HepG2 (cell line): ENCODE results near the gene ALDOA. TPM values are rescaled to one million over a fixed set of nuclear protein-coding genes. Genes with fewer than 3 reads are reported as not detected.

Experiments used
- polyA plus RNA-seq, 8 experiments: library from polyadenylated mRNA; depleted of rRNA in 3 of 8; stranded (reverse) in 7 of 8; unstranded in 1 of 8; fragments of >200 nt; fragmentation: Illumina TruSeq in 4 of 8; extraction: Trizol in 4 of 8; gene quantifications; 2 replicates each; pipeline versions ENCODE4 v1.2.1 to v1.2.3, GENCODE V29; 2011 to 2016; ENCODE audit warnings: low read depth in 4 of 8, missing spikeins in 1 of 8, mixed read lengths in 1 of 8; ENCODE audit not compliant: insufficient read depth in 1 of 8
- total RNA-seq, 5 experiments: library from RNA; depleted of rRNA; stranded (reverse); fragments of >200 nt; fragmentation: Illumina TruSeq; extraction: Trizol; gene quantifications; 2 replicates each; pipeline ENCODE4 v1.2.3, GENCODE V29; 2016; ENCODE audit warnings: low read depth in 1 of 5

Gene ALDOA
- total and polyA plus RNA-seq, 2 of the 13 experiments (the other 11 are each of a cell fraction or from before 2014, with no cell fraction given), result 925 to 1,884 TPM

Other genes with a start within 250 kb of the ALDOA start
- gene PAGR1, start 249.6 kb upstream of the ALDOA start, total RNA-seq (2016; rRNA removed; fragmentation: Illumina TruSeq; extraction: Trizol), result 66.4 and 74.5 TPM in 2 replicates
- 9.8 and 9.9 TPM in 2 replicates for gene PAGR1, start 249.6 kb upstream of the ALDOA start, polyA plus RNA-seq (2011; rRNA removed)
- gene MVP, start 245.3 kb upstream of the ALDOA start, total RNA-seq (2016; rRNA removed; fragmentation: Illumina TruSeq; extraction: Trizol), result 22.0 and 22.9 TPM in 2 replicates
- gene MVP, start 245.3 kb upstream of the ALDOA start, polyA plus RNA-seq (2011; rRNA removed), result 43.5 and 65.5 TPM in 2 replicates
- 39.2 and 54.9 TPM in 2 replicates for gene CDIPT, start 202.5 kb upstream of the ALDOA start, total RNA-seq (2016; rRNA removed; fragmentation: Illumina TruSeq; extraction: Trizol)
- 97.5 and 109 TPM in 2 replicates for gene CDIPT, start 202.5 kb upstream of the ALDOA start, polyA plus RNA-seq (2011; rRNA removed)
- 6.6 and 14.9 TPM in 2 replicates for gene SEZ6L2, start 166.2 kb upstream of the ALDOA start, total RNA-seq (2016; rRNA removed; fragmentation: Illumina TruSeq; extraction: Trizol)
- gene SEZ6L2, start 166.2 kb upstream of the ALDOA start, polyA plus RNA-seq (2011; rRNA removed), result 16.9 and 30.7 TPM in 2 replicates
- 15.6 and 19.7 TPM in 2 replicates for gene ASPHD1, start 165.3 kb upstream of the ALDOA start, total RNA-seq (2016; rRNA removed; fragmentation: Illumina TruSeq; extraction: Trizol)
- gene ASPHD1, start 165.3 kb upstream of the ALDOA start, polyA plus RNA-seq (2011; rRNA removed), result 13.1 and 15.6 TPM in 2 replicates
- 3.9 and 6.3 TPM in 2 replicates for gene KCTD13, start 139.5 kb upstream of the ALDOA start, total RNA-seq (2016; rRNA removed; fragmentation: Illumina TruSeq; extraction: Trizol)
- gene KCTD13, start 139.5 kb upstream of the ALDOA start, polyA plus RNA-seq (2011; rRNA removed), result 14.7 and 15.2 TPM in 2 replicates
- 64.5 and 105 TPM in 2 replicates for gene TMEM219, start 103.7 kb upstream of the ALDOA start, total RNA-seq (2016; rRNA removed; fragmentation: Illumina TruSeq; extraction: Trizol)
- 115 and 151 TPM in 2 replicates for gene TMEM219, start 103.7 kb upstream of the ALDOA start, polyA plus RNA-seq (2011; rRNA removed)
- gene TAOK2, start 91.9 kb upstream of the ALDOA start, total RNA-seq (2016; rRNA removed; fragmentation: Illumina TruSeq; extraction: Trizol), result 27.6 and 43.2 TPM in 2 replicates
- gene TAOK2, start 91.9 kb upstream of the ALDOA start, polyA plus RNA-seq (2011; rRNA removed), result 17.4 and 24.8 TPM in 2 replicates
- 17.2 and 17.3 TPM in 2 replicates for gene HIRIP3, start 70.1 kb upstream of the ALDOA start, total RNA-seq (2016; rRNA removed; fragmentation: Illumina TruSeq; extraction: Trizol)
- gene HIRIP3, start 70.1 kb upstream of the ALDOA start, polyA plus RNA-seq (2011; rRNA removed), result 12.6 and 16.3 TPM in 2 replicates
- 39.5 and 45.6 TPM in 2 replicates for gene INO80E, start 69.5 kb upstream of the ALDOA start, total RNA-seq (2016; rRNA removed; fragmentation: Illumina TruSeq; extraction: Trizol)
- 25.8 and 28.4 TPM in 2 replicates for gene INO80E, start 69.5 kb upstream of the ALDOA start, polyA plus RNA-seq (2011; rRNA removed)
- 0.15 and 0.21 TPM in 2 replicates for gene DOC2A, start 54.7 kb upstream of the ALDOA start, total RNA-seq (2016; rRNA removed; fragmentation: Illumina TruSeq; extraction: Trizol)
- gene DOC2A, start 54.7 kb upstream of the ALDOA start, polyA plus RNA-seq (2011; rRNA removed), result 0.55 and 1.4 TPM in 2 replicates
- not detected in 2 replicates for gene C16orf92, start 42.6 kb upstream of the ALDOA start, total RNA-seq (2016; rRNA removed; fragmentation: Illumina TruSeq; extraction: Trizol)
- not detected in 2 replicates for gene C16orf92, start 42.6 kb upstream of the ALDOA start, polyA plus RNA-seq (2011; rRNA removed)
- gene TLCD3B, start 34.5 kb upstream of the ALDOA start, total RNA-seq (2016; rRNA removed; fragmentation: Illumina TruSeq; extraction: Trizol), result not detected in 2 replicates
- 0.24 TPM in 1 of 2 replicates, not detected in the other for gene TLCD3B, start 34.5 kb upstream of the ALDOA start, polyA plus RNA-seq (2011; rRNA removed)
- 176 and 177 TPM in 2 replicates for gene PPP4C, start 10.2 kb downstream of the ALDOA start, total RNA-seq (2016; rRNA removed; fragmentation: Illumina TruSeq; extraction: Trizol)
- gene PPP4C, start 10.2 kb downstream of the ALDOA start, polyA plus RNA-seq (2011; rRNA removed), result 220 and 272 TPM in 2 replicates
- 0.24 TPM in 1 of 2 replicates, not detected in the other for gene TBX6, start 26.2 kb downstream of the ALDOA start, total RNA-seq (2016; rRNA removed; fragmentation: Illumina TruSeq; extraction: Trizol)
- 0.42 and 0.51 TPM in 2 replicates for gene TBX6, start 26.2 kb downstream of the ALDOA start, polyA plus RNA-seq (2011; rRNA removed)
- gene YPEL3, start 30.5 kb downstream of the ALDOA start, total RNA-seq (2016; rRNA removed; fragmentation: Illumina TruSeq; extraction: Trizol), result 4.8 and 5.4 TPM in 2 replicates
- 47.0 and 63.6 TPM in 2 replicates for gene YPEL3, start 30.5 kb downstream of the ALDOA start, polyA plus RNA-seq (2011; rRNA removed)
- gene GDPD3, start 47.8 kb downstream of the ALDOA start, total RNA-seq (2016; rRNA removed; fragmentation: Illumina TruSeq; extraction: Trizol), result 14.3 and 20.6 TPM in 2 replicates
- 18.7 and 21.2 TPM in 2 replicates for gene GDPD3, start 47.8 kb downstream of the ALDOA start, polyA plus RNA-seq (2011; rRNA removed)
- gene MAPK3, start 57.5 kb downstream of the ALDOA start, total RNA-seq (2016; rRNA removed; fragmentation: Illumina TruSeq; extraction: Trizol), result 27.7 and 32.5 TPM in 2 replicates
- 168 and 206 TPM in 2 replicates for gene MAPK3, start 57.5 kb downstream of the ALDOA start, polyA plus RNA-seq (2011; rRNA removed)
- gene CORO1A, start 117.8 kb downstream of the ALDOA start, total RNA-seq (2016; rRNA removed; fragmentation: Illumina TruSeq; extraction: Trizol), result 5.4 and 6.5 TPM in 2 replicates
- 9.5 and 12.9 TPM in 2 replicates for gene CORO1A, start 117.8 kb downstream of the ALDOA start, polyA plus RNA-seq (2011; rRNA removed)
- 295 and 354 TPM in 2 replicates for gene BOLA2B, start 127.9 kb downstream of the ALDOA start, total RNA-seq (2016; rRNA removed; fragmentation: Illumina TruSeq; extraction: Trizol)
- gene BOLA2B, start 127.9 kb downstream of the ALDOA start, polyA plus RNA-seq (2011; rRNA removed), result 63.8 and 97.0 TPM in 2 replicates
- gene SLX1A, start 128.1 kb downstream of the ALDOA start, total RNA-seq (2016; rRNA removed; fragmentation: Illumina TruSeq; extraction: Trizol), result 13.4 and 37.1 TPM in 2 replicates
- gene SLX1A, start 128.1 kb downstream of the ALDOA start, polyA plus RNA-seq (2011; rRNA removed), result 9.1 and 12.0 TPM in 2 replicates
- gene SULT1A3, start 133.5 kb downstream of the ALDOA start, total RNA-seq (2016; rRNA removed; fragmentation: Illumina TruSeq; extraction: Trizol), result 20.7 and 28.3 TPM in 2 replicates
- 15.4 and 21.0 TPM in 2 replicates for gene SULT1A3, start 133.5 kb downstream of the ALDOA start, polyA plus RNA-seq (2011; rRNA removed)
- 1.00 and 1.3 TPM in 2 replicates for gene NPIPB13, start 182.7 kb downstream of the ALDOA start, total RNA-seq (2016; rRNA removed; fragmentation: Illumina TruSeq; extraction: Trizol)
- gene NPIPB13, start 182.7 kb downstream of the ALDOA start, polyA plus RNA-seq (2011; rRNA removed), result 2.7 and 4.4 TPM in 2 replicates